Osteoblast (primary cell): ENCODE measurements around the gene PUS3. TPM values are rescaled to one million over a fixed set of nuclear protein-coding genes. Genes with fewer than 3 reads are reported as not detected.
A peak's percentile ranks its signal among the peaks of the same experiment; 100 is the strongest.

Source experiments
- DNase-seq: peaks from one replicate; pipeline ENCODE4 v3.0.0; 2011; ENCODE audit warnings: low spot score, mixed read lengths; ENCODE audit not compliant: insufficient read length; ENCODE audit errors: missing footprints
- H2AFZ ChIP-seq: 2 replicates; pipeline ENCODE4 v1.6.0; 2011; ENCODE audit warnings: mild to moderate bottlenecking, low read length
- H3K27ac ChIP-seq: 2 replicates; pipeline ENCODE4 v1.5.1; 2011; ENCODE audit warnings: mild to moderate bottlenecking, low read depth, low read length, moderate library complexity
- H3K27me3 ChIP-seq: 2 replicates; pipeline ENCODE4 v1.6.0; 2012; ENCODE audit warnings: mild to moderate bottlenecking, control low read depth, inconsistent platforms, low read length, moderate library complexity; ENCODE audit not compliant: insufficient read depth
- H3K36me3 ChIP-seq: 2 replicates; pipeline ENCODE4 v1.5.1; 2011; ENCODE audit warnings: mild to moderate bottlenecking, low read length, control low read depth, moderate library complexity; ENCODE audit not compliant: insufficient read depth
- H3K4me1 ChIP-seq: 2 replicates; pipeline ENCODE4 v1.5.1; 2011; ENCODE audit warnings: mild to moderate bottlenecking, low read length, control low read depth, moderate library complexity; ENCODE audit not compliant: insufficient read depth
- H3K4me2 ChIP-seq: 2 replicates; pipeline ENCODE4 v1.6.0; 2011; ENCODE audit warnings: mild to moderate bottlenecking, low read length; ENCODE audit not compliant: insufficient read depth
- H3K4me3 ChIP-seq: fragments of 200-600 bp; sonication (generic); 3 replicates; pipeline ENCODE4 v1.5.1; 2012; ENCODE audit warnings: mild to moderate bottlenecking, low read length, inconsistent platforms; ENCODE audit not compliant: insufficient read depth
- H3K79me2 ChIP-seq: 2 replicates; pipeline ENCODE4 v1.6.0; 2012; ENCODE audit warnings: mild to moderate bottlenecking, low read length, control low read depth, inconsistent platforms; ENCODE audit not compliant: insufficient read depth
- H3K9me3 ChIP-seq: 2 replicates; pipeline ENCODE4 v1.5.1; 2011; ENCODE audit warnings: low read depth, low read length, control low read depth
- H4K20me1 ChIP-seq: 2 replicates; pipeline ENCODE4 v1.6.0; 2012; ENCODE audit warnings: mild to moderate bottlenecking, low read length, control low read depth; ENCODE audit not compliant: insufficient read depth
- total RNA-seq: library from RNA; depleted of rRNA; stranded (reverse); fragments of >200 nt; gene quantifications from 2 replicates; pipeline ENCODE4 v1.2.3, GENCODE V29; 2012
- TF ChIP-seq, protein P1 (sequence below): IDR thresholded peaks from 2 replicates; pipeline ENCODE4 v1.5.1; 2011; ENCODE audit warnings: mild to moderate bottlenecking, low read depth, low read length, moderate library complexity; ENCODE audit errors: extremely low read depth

The PUS3 gene
- total RNA-seq, 1 donor, result 14.1 TPM

DNA sequence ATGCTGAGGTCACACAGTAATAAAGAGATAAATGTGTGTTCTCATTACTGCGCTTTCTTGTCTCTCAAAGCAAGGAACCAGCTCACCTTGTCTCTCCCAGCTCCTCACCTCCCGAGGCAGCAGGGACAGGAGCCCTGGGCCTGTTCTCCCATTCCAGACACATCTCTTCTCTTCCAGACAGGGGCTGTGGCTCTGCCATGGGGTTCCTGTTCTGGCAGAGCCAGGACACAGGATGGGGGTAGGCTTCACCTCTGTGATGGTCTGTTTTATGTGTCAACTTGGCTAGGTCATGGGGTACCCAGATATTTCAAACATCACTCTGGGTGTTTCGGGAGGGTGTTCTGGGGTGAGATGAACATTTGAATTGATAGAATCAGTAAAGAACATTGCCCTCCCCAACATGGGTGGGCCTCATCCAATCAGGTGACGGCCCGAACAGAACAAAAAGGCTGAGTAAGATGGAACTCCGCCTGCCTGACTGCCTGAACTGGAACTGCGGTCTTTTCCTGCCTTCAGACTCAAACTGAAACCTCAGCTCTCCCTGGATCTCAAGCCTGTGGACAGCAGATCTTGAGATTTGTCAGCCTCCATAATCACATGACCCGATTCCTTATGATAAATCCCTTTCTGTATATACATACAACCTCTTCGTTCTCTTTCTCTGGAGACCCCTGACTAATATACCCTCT is 40.8 kb upstream of the PUS3 start:
- no peaks in the 10 kb centered on the region for H3K36me3 ChIP-seq
- no peak overlapping the region for H3K4me3 ChIP-seq
- no peak overlapping the region for H3K27ac ChIP-seq
- H3K4me2 ChIP-seq, result no peak overlapping the region
- H3K79me2 ChIP-seq, result no peaks in the 10 kb centered on the region
- no peaks in the 10 kb centered on the region for H3K9me3 ChIP-seq
- H4K20me1 ChIP-seq, result no peaks in the 10 kb centered on the region
- DNase-seq, result peak; percentile 26
- TF ChIP-seq, protein P1, sequence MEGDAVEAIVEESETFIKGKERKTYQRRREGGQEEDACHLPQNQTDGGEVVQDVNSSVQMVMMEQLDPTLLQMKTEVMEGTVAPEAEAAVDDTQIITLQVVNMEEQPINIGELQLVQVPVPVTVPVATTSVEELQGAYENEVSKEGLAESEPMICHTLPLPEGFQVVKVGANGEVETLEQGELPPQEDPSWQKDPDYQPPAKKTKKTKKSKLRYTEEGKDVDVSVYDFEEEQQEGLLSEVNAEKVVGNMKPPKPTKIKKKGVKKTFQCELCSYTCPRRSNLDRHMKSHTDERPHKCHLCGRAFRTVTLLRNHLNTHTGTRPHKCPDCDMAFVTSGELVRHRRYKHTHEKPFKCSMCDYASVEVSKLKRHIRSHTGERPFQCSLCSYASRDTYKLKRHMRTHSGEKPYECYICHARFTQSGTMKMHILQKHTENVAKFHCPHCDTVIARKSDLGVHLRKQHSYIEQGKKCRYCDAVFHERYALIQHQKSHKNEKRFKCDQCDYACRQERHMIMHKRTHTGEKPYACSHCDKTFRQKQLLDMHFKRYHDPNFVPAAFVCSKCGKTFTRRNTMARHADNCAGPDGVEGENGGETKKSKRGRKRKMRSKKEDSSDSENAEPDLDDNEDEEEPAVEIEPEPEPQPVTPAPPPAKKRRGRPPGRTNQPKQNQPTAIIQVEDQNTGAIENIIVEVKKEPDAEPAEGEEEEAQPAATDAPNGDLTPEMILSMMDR, result no peak
- H3K4me1 ChIP-seq, result peaks cover 8% of the 10 kb centered on the region
- no peak overlapping the region for H2AFZ ChIP-seq
- H3K27me3 ChIP-seq, result peaks cover 3% of the 10 kb centered on the region

DNA sequence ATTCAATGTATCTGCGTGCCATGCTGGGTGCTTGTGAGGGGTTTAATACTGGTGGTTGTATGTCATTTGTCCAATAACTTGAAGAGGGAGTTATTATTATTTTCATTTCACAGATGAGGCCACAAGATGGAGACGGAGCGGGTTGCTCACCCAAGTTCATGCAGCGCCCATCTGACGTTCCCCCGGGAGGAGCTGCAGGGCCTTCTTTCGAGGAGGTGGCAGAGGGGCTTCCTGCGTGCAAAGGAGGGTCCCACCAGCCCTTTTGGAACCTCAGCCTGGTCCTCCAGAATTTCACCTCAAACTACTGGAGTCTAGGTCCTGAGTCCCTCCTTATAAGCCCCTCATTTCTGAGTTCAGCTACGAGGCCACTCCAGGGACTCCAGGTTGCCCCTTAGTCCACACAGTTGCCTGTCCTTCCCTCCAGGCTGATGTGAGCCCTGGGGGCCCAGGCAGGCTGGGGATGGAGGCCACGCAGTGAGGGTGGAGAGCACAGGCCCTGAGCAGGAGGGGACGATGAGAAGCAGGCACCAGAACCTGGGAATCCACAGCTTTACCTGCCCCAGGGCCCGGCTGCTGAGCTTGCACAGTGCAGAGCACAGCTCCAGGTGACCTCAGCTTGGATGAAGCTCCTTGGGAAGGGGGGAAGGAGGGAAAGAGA is 39.9 kb upstream of the PUS3 start:
- H3K79me2 ChIP-seq, result no peaks in the 10 kb centered on the region
- H3K4me2 ChIP-seq, result peak overlapping the region; percentile 78
- H3K36me3 ChIP-seq, result no peaks in the 10 kb centered on the region
- TF ChIP-seq, protein P1, result no peak
- peak; percentile 66 for DNase-seq
- no peaks in the 10 kb centered on the region for H3K9me3 ChIP-seq
- H2AFZ ChIP-seq, result no peak overlapping the region
- H3K27me3 ChIP-seq, result peaks cover 3% of the 10 kb centered on the region
- peaks cover 8% of the 10 kb centered on the region for H3K4me1 ChIP-seq
- no peak overlapping the region for H3K4me3 ChIP-seq
- H3K27ac ChIP-seq, result no peak overlapping the region
- H4K20me1 ChIP-seq, result no peaks in the 10 kb centered on the region

DNA sequence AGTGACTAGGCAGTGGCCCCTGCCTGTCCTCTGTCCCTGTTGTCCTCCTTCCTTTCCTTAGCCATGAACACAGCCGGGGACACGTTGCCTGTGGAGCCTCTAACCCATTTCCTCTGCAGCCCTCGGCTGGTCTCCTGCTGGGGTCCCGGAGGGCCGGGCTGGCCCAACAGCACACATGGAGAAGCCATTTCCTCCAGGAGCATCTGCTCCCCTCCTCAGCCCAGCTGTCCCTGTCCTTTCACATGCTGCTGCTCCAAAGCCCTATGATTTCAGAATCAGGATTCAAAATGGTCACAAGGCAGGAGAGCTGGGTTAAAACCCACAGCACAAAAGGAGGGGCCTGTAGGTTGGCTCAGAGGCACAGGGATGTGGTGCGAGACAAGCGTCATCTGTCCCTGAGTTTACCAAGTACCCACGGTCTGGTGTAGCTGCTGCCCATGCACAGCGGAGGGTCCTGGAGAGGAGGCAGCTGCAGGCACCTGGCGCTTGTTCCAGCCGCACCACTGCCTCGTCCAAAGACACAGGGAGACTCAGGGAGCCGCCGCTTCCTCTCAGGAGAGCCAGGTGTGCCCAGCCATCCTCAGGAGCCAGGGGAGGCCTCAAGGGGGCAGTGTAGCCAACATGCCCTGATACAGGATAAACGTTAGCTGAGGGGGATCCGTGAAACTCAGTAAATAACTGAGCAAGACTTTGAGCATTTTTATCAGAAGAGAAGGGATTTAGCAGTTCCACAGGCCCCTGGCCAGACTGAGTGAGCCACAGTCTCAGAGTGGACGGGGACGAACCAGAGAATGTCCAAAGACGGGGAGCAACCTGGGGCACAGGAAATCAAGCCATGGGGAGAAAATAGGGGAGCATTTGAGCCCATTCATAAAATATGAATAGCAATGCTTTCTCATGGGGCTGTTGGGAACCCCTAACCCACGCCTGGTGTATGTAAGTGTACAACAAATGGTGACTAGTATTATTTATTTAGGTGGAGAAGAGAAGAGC is 38.9 kb upstream of the PUS3 start:
- Histone ChIP-seq H3K4me2 (peak overlapping the region; percentile 78), H3K79me2 (no peaks in the 10 kb centered on the region), H4K20me1 (no peaks in the 10 kb centered on the region), H3K4me3 (no peak overlapping the region), H3K36me3 (no peaks in the 10 kb centered on the region), H2AFZ (peak overlapping the region; percentile 84), H3K4me1 (peaks cover 8% of the 10 kb centered on the region), H3K27me3 (peaks cover 3% of the 10 kb centered on the region), H3K9me3 (no peaks in the 10 kb centered on the region), H3K27ac (no peak overlapping the region)
- DNase-seq, result peak; percentile 92
- TF ChIP-seq, protein P1, result peak; percentile 75
